Measurements from ENCODE around the gene ADPRS. TPM values are rescaled to one million over a fixed set of nuclear protein-coding genes. Genes with fewer than 3 reads are reported as not detected.

Gene ADPRS
- total and polyA plus RNA-seq, 2 experiments from 2014 or later: 22.6 to 46.6 TPM

- H3K4me3 Mint-ChIP-seq: no peak overlapping the region
- Histone ChIP-seq H2AFZ (no peak overlapping the region; the same call in 1 of the 2 replicates), H3K4me1 (ENCODE audit: insufficient read depth) (peaks cover 6% of the 10 kb centered on the region; the same call in 1 of the 2 replicates), H3K4me2 (no peak overlapping the region), H3K79me2 (replicated peaks; ENCODE audit: insufficient read depth) (no peaks in the 10 kb centered on the region), H4K20me1 (replicated peaks; ENCODE audit: insufficient read depth) (no peaks in the 10 kb centered on the region), H3F3A (replicated peaks; ENCODE audit: low read depth) (no peaks in the 10 kb centered on the region), H3K4me3 (no peak overlapping the region), H3K9me2 (ENCODE audit: insufficient read depth) (no peaks in the 10 kb centered on the region), H3K27me3 (ENCODE audit: insufficient read depth) (peaks cover 41% of the 10 kb centered on the region), H3K27ac (ENCODE audit: low read depth) (no peak overlapping the region), H3K36me3 (ENCODE audit: insufficient read depth) (no peaks in the 10 kb centered on the region)
- no peaks in the 10 kb centered on the region for H3K9me3 Mint-ChIP-seq
- H3K36me3 Mint-ChIP-seq (ENCODE audit: low read depth): no peaks in the 10 kb centered on the region
- H3K4me1 Mint-ChIP-seq: peaks cover 16% of the 10 kb centered on the region
- no peak overlapping the region for H3K27ac Mint-ChIP-seq
- peaks cover 45% of the 10 kb centered on the region for H3K27me3 Mint-ChIP-seq (ENCODE audit: insufficient read depth, low read depth, poor library complexity)
- no peak for ATAC-seq
- TF ChIP-seq ZNF114 (CRISPR knock-in tag; IDR thresholded peaks at IDR 0.05) (no peak), NANOG (IDR thresholded peaks at IDR 0.05; ENCODE audit: borderline replicate concordance) (no peak), JUNB (IDR thresholded peaks at IDR 0.05; ENCODE audit: unreplicated experiment) (no peak), STAT1 (IDR thresholded peaks at IDR 0.05; ENCODE audit: unreplicated experiment) (no peak), ZNF331 (CRISPR knock-in tag; IDR thresholded peaks at IDR 0.05; ENCODE audit: low read depth) (no peak), CREB1 (CRISPR knock-in tag; IDR thresholded peaks at IDR 0.05; ENCODE audit: low read depth) (no peak), EZH2phosphoT487 (IDR thresholded peaks at IDR 0.05; ENCODE audit: unreplicated experiment) (no peak), EZH2 (IDR thresholded peaks at IDR 0.05; ENCODE audit: low read depth, unreplicated experiment) (no peak), POLR2AphosphoS5 (IDR thresholded peaks at IDR 0.05; ENCODE audit: low read depth) (no peak)
- TF ChIP-seq, protein P1, sequence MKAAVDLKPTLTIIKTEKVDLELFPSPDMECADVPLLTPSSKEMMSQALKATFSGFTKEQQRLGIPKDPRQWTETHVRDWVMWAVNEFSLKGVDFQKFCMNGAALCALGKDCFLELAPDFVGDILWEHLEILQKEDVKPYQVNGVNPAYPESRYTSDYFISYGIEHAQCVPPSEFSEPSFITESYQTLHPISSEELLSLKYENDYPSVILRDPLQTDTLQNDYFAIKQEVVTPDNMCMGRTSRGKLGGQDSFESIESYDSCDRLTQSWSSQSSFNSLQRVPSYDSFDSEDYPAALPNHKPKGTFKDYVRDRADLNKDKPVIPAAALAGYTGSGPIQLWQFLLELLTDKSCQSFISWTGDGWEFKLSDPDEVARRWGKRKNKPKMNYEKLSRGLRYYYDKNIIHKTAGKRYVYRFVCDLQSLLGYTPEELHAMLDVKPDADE (IDR thresholded peaks at IDR 0.05): no peak
- TF ChIP-seq, protein P2, sequence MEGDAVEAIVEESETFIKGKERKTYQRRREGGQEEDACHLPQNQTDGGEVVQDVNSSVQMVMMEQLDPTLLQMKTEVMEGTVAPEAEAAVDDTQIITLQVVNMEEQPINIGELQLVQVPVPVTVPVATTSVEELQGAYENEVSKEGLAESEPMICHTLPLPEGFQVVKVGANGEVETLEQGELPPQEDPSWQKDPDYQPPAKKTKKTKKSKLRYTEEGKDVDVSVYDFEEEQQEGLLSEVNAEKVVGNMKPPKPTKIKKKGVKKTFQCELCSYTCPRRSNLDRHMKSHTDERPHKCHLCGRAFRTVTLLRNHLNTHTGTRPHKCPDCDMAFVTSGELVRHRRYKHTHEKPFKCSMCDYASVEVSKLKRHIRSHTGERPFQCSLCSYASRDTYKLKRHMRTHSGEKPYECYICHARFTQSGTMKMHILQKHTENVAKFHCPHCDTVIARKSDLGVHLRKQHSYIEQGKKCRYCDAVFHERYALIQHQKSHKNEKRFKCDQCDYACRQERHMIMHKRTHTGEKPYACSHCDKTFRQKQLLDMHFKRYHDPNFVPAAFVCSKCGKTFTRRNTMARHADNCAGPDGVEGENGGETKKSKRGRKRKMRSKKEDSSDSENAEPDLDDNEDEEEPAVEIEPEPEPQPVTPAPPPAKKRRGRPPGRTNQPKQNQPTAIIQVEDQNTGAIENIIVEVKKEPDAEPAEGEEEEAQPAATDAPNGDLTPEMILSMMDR (conservative IDR thresholded peaks at IDR 0.05; ENCODE audit: low read depth in 2 of 2): no peak
- TF ChIP-seq, protein P3, sequence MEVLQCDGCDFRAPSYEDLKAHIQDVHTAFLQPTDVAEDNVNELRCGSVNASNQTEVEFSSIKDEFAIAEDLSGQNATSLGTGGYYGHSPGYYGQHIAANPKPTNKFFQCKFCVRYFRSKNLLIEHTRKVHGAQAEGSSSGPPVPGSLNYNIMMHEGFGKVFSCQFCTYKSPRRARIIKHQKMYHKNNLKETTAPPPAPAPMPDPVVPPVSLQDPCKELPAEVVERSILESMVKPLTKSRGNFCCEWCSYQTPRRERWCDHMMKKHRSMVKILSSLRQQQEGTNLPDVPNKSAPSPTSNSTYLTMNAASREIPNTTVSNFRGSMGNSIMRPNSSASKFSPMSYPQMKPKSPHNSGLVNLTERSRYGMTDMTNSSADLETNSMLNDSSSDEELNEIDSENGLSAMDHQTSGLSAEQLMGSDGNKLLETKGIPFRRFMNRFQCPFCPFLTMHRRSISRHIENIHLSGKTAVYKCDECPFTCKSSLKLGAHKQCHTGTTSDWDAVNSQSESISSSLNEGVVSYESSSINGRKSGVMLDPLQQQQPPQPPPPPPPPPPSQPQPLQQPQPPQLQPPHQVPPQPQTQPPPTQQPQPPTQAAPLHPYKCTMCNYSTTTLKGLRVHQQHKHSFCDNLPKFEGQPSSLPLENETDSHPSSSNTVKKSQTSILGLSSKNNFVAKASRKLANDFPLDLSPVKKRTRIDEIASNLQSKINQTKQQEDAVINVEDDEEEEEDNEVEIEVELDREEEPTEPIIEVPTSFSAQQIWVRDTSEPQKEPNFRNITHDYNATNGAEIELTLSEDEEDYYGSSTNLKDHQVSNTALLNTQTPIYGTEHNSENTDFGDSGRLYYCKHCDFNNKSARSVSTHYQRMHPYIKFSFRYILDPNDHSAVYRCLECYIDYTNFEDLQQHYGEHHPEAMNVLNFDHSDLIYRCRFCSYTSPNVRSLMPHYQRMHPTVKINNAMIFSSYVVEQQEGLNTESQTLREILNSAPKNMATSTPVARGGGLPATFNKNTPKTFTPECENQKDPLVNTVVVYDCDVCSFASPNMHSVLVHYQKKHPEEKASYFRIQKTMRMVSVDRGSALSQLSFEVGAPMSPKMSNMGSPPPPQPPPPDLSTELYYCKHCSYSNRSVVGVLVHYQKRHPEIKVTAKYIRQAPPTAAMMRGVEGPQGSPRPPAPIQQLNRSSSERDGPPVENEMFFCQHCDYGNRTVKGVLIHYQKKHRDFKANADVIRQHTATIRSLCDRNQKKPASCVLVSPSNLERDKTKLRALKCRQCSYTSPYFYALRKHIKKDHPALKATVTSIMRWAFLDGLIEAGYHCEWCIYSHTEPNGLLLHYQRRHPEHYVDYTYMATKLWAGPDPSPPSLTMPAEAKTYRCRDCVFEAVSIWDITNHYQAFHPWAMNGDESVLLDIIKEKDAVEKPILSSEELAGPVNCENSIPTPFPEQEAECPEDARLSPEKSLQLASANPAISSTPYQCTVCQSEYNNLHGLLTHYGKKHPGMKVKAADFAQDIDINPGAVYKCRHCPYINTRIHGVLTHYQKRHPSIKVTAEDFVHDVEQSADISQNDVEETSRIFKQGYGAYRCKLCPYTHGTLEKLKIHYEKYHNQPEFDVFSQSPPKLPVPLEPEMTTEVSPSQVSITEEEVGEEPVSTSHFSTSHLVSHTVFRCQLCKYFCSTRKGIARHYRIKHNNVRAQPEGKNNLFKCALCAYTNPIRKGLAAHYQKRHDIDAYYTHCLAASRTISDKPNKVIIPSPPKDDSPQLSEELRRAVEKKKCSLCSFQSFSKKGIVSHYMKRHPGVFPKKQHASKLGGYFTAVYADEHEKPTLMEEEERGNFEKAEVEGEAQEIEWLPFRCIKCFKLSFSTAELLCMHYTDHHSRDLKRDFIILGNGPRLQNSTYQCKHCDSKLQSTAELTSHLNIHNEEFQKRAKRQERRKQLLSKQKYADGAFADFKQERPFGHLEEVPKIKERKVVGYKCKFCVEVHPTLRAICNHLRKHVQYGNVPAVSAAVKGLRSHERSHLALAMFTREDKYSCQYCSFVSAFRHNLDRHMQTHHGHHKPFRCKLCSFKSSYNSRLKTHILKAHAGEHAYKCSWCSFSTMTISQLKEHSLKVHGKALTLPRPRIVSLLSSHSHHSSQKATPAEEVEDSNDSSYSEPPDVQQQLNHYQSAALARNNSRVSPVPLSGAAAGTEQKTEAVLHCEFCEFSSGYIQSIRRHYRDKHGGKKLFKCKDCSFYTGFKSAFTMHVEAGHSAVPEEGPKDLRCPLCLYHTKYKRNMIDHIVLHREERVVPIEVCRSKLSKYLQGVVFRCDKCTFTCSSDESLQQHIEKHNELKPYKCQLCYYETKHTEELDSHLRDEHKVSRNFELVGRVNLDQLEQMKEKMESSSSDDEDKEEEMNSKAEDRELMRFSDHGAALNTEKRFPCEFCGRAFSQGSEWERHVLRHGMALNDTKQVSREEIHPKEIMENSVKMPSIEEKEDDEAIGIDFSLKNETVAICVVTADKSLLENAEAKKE (CRISPR knock-in tag; IDR thresholded peaks at IDR 0.05): no peak
- TF ChIP-seq, protein P4, sequence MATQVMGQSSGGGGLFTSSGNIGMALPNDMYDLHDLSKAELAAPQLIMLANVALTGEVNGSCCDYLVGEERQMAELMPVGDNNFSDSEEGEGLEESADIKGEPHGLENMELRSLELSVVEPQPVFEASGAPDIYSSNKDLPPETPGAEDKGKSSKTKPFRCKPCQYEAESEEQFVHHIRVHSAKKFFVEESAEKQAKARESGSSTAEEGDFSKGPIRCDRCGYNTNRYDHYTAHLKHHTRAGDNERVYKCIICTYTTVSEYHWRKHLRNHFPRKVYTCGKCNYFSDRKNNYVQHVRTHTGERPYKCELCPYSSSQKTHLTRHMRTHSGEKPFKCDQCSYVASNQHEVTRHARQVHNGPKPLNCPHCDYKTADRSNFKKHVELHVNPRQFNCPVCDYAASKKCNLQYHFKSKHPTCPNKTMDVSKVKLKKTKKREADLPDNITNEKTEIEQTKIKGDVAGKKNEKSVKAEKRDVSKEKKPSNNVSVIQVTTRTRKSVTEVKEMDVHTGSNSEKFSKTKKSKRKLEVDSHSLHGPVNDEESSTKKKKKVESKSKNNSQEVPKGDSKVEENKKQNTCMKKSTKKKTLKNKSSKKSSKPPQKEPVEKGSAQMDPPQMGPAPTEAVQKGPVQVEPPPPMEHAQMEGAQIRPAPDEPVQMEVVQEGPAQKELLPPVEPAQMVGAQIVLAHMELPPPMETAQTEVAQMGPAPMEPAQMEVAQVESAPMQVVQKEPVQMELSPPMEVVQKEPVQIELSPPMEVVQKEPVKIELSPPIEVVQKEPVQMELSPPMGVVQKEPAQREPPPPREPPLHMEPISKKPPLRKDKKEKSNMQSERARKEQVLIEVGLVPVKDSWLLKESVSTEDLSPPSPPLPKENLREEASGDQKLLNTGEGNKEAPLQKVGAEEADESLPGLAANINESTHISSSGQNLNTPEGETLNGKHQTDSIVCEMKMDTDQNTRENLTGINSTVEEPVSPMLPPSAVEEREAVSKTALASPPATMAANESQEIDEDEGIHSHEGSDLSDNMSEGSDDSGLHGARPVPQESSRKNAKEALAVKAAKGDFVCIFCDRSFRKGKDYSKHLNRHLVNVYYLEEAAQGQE (IDR thresholded peaks at IDR 0.05; ENCODE audit: unreplicated experiment): no peak
- no peak for DNase-seq (ENCODE audit: low spot score)
Measured at GRCh38 chr1:36123356-36123755, 34.7 kb downstream of the ADPRS start.

Measured in GM23338 (cell line).